LNCAP (cell line): ENCODE data around the gene SON.

Experiments
- CTCF ChIP-seq: fragments of 450-650 bp; IDR thresholded peaks from 2 replicates; pipeline ENCODE4 v1.5.1; 2017; ENCODE audit warnings: mild to moderate bottlenecking

SON gene

GRCh38 chr21:33511639-33512038, 31.2 kb upstream of the SON start:
- no peak for TF ChIP-seq CTCF

- TF ChIP-seq CTCF = no peak
Observed at GRCh38 chr21:33512481-33512880, 30.4 kb upstream of the SON start.

- TF ChIP-seq CTCF = no peak
Observed at GRCh38 chr21:33514229-33514628, 28.6 kb upstream of the SON start.

- TF ChIP-seq CTCF = no peak
Observed at GRCh38 chr21:33518899-33519298, 23.9 kb upstream of the SON start.

GRCh38 chr21:33522297-33522952, 20.4 kb upstream of the SON start:
- TF ChIP-seq CTCF = no peak

- no peak for TF ChIP-seq CTCF
Observed at GRCh38 chr21:33522953-33523349, 19.9 kb upstream of the SON start.

GRCh38 chr21:33531007-33531406, 11.8 kb upstream of the SON start:
- no peak for TF ChIP-seq CTCF

- TF ChIP-seq CTCF = no peak
Observed at GRCh38 chr21:33537212-33537611, 5.6 kb upstream of the SON start.
